NCI-H2227 (cell line): ENCODE results near the gene GADD45GIP1.

Experiments used
- DNase-seq: peaks from one replicate; lab custom pipeline; 2025; ENCODE audit not compliant: unreplicated experiment; lab: John Stamatoyannopoulos, UW

The GADD45GIP1 gene

DNA sequence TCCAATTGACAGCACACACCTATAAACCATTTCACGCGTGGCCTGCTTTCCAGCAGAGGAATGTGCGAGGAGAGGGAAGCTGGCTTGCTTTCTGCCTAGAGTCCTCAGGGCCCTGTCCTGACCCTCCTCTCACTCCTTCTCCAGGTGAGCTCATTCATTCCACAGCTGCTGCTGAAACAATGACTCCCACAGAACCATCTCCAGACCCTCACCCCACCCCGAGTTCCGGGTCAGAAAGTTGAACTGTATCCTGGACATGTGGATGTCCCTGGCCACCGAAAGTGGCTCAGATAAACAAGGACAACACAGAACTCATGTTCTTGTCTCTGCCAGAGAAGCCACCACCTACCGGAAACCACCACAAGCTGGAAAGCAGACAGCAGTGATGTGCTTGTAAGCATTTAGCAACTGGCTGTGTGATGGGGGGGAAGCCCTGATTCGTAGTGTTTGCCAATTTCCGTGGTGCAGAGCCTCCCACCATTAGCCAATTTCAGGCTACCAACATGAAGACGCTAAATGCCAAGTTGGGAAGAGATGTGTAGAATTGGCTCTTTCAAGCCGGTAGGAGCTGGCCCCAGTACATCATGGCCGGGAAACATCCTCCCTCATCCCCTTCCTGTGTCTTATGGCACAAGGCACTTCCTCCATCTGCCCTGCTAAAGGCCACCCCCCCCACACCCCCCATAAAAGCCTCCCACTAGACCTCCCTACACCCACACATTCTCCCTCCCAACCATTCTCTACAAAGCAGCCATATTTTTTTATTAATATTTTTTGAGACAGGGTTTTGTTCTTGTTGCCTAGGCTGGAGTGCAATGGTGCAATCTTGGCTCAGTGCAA is 43.0 kb downstream of the GADD45GIP1 start:
- no peak for DNase-seq

DNA sequence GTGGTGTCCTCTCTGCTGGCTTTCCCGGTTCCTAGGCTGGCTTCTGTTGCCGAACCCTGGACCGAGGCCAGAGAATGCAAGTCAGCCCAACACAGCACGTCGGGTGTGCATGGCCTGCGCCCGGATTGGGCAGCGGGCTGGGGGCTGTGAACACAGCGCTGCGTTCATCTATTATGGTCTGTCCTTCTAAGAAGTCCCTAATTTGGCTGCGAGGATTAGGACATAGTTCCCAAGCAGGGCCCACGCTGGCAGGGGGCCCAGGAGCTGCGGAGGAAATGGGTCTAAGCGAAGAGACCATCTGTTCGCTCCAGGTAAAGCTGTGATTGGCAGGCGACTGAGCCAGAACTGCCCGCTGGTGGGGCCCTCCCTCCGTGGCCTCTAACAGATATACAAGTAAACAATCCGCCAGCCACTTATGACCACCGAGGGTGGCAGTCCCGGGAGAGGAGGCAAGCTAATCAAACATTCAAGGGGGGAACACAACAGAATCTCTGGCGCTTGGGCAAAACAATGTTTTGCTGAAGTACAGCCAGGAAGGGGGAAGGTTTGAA is 43.9 kb downstream of the GADD45GIP1 start:
- DNase-seq = peak; percentile 83

DNA sequence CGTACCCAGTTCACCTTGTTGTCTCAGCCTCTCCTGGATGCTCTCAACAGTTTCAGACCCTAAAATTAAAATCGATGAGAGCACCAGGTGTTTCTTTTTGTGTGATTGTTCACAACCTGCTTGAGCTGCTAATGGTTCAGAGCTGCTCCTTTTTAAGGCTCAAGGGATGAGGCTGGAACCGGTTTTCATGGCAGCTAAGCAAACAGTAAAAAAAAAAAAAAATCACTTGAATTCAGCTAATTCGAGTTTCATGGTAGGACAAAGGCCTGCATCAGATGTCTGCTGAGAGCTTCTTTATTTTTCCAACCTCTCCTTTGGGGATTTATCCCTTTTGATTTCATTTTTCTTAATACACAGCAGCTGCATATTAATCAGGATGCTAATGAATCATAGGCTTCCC is 44.5 kb downstream of the GADD45GIP1 start:
- DNase-seq = peak; percentile 39

DNA sequence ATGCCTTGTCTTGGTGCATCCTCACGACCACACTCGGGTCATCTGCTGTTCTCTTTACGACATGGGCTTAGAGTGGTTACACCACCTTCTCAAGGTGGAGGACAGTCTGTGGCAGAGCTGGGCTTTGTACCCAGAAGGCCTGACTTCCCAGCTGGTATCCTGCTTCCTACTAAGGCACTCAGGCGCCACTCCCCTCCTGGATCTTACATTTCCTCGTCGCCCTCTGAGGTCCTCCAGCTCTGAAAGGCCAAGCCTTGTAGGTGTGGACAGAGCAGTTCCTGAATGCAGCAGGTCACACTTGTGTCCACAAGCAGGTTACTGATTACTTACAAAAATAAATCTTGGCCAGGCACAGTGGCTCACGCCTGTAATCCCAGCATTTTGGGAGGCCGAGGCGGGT is 49.9 kb downstream of the GADD45GIP1 start:
- no peak for DNase-seq
